ENCODE results near the gene HRH3.

Gene HRH3

GRCh38 chr20:62219992-62220665, at the start of gene HRH3:
Gene HRH3 (minus strand): TSS chr20:62220278. CDS start chr20:62219970, 308 bp downstream.
- DNase-seq, result peak; percentile 54

- no peak for DNase-seq
Measured at GRCh38 chr20:62269871-62270270, 49.8 kb upstream of the HRH3 start.

DNA sequence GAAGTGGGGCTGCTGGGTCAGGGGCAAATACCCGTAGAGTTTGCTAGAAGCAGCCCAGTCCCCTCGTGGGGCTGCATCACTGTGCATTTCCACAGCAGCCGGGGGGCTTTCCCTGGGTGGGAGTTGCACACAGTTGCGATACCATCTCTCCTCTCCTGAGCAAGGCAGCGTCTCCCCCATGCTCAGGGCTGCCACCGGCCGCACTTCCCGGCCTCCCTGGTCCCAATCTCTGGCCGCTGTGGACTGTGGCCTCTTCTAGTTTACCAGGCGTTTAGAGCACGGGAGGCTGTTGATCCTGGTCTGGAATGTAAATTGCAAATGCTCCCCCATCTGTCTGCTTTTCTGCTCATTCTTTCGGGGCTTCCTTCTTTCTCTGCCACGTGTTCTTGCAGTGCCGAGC, 49.3 kb upstream of the HRH3 start:
- no peak for DNase-seq

DNA sequence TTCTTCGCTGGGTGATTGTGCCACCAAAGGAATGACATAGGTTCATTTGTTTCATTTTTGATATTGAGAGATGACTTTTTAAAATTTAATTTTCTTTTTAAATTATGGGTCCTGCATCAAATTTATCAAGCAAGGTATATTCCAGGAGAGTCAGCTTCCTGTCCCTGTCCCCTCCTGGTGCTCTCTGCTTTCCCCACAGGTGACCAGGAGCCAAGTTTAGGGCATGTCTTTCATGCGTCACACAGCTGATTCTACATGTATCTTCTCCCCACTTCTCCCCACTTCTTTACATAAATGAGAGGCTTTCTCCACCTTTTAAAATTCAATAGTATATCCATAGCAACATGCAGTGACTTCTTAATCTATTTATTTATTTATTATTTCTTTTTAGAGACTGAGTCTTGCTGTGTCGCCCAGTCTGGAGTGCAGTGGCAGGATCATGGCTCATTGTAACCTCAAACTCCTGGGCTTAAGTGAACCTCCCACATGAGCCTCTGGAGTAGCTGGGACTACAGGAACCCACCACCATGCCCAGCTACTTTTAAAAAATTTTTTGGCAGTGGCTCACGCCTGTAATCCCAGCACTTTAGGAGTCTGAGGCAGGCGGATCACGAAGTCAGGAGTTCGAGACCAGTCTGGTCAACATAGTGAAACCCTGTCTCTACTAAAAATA, 48.3 kb upstream of the HRH3 start:
- no peak for DNase-seq

GRCh38 chr20:62267543-62267942, 47.5 kb upstream of the HRH3 start:
- DNase-seq, result no peak

DNA sequence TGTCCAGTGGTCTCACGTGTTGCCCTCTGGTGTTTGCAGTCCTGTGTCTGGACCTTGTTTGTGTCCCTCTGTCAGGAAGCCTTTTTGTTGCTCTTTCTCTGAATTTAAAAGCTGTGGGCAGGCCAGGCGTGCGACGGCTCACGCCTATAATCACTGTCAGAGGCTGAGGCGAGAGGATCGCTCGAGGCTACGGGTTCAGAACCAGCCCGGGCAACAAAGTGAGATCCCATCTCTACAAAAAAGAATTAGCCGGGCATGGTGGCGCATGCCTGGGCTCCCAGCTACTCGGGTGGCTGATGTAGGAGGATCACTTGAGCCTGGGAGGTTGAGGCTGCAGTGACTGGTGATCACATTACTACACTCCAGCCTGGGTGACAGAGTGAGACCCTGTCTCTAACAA, 46.8 kb upstream of the HRH3 start:
- no peak for DNase-seq

GRCh38 chr20:62266340-62266739, 46.3 kb upstream of the HRH3 start:
- DNase-seq, result no peak

- no peak for DNase-seq
Measured at GRCh38 chr20:62265365-62265764, 45.3 kb upstream of the HRH3 start.

DNA sequence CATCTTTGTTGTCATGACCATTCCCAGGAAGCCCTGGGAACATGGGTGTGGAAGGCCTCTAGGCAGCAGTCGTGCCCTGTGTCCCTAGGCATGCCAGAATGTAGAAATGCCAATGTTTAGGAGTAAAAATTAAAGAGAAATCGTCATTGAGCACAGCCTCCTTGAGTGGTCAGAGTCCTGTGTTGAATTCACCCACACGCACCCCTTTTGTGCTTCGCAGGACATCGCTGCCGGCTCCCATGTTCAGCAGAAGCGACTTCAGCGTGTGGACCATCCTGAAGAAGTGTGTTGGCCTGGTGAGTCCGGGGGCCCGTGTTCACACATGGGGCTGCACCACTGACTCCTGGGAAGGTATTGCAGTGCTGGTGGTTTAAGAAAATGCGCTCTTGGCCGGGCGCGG, 43.3 kb upstream of the HRH3 start:
- DNase-seq, result no peak

GRCh38 chr20:62262064-62262463, 42.0 kb upstream of the HRH3 start:
- no peak for DNase-seq

DNA sequence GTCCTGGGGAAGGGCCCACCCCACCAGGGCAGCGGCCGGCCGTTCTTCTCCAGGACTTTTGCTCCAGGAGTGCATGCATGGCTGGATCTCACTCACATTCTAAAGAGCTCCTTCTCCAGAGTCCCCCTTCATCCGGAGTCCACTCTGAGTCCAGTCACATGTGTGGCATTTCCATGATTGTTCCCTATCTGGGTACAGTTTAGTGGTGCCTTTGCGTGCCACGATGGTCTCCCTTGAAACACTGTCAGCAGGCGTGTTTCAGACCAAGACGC, 39.2 kb upstream of the HRH3 start:
- DNase-seq, result no peak

DNA sequence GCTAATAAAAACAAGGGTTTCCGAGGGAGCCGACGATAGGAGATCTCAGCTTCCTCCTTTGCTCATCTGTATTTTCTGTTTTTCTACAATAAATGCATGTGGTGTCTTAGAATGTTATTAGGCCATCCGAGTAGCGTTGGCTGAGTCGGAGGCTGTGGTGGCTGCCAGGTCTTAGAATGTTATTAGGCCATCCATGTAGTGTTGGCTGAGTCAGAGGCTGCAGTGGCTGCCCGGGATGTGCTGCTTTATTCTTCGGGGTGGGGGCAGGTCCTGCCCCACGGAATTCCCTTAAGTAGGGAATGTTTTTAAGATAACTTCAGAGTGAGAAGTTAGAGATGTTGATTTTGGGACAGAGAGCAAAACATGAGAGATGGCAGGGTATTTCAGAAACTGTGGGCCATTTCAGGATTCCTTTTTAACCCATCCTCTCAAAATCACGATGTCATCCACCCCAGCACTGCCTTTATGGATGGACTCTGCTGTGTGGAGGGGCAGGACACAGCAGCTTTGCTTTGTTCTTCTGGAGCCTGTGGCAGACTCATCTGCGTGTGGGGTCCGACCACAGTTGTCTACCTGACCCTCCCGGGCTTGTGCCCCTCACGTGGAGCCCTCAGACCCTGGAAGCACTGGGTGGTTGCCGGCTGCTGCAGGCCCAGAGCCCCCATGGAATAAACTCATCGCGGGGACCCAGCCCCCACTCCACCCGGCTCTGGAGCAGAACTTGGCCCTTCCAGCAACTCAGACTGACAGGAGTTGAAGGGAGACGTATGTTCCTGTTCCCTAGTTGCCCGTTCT, 38.6 kb upstream of the HRH3 start:
- no peak for DNase-seq

- DNase-seq, result no peak
Measured at GRCh38 chr20:62255976-62256375, 35.9 kb upstream of the HRH3 start.

GRCh38 chr20:62254021-62254724, 34.1 kb upstream of the HRH3 start:
- no peak for DNase-seq

GRCh38 chr20:62253398-62253797, 33.3 kb upstream of the HRH3 start:
- DNase-seq, result no peak

DNA sequence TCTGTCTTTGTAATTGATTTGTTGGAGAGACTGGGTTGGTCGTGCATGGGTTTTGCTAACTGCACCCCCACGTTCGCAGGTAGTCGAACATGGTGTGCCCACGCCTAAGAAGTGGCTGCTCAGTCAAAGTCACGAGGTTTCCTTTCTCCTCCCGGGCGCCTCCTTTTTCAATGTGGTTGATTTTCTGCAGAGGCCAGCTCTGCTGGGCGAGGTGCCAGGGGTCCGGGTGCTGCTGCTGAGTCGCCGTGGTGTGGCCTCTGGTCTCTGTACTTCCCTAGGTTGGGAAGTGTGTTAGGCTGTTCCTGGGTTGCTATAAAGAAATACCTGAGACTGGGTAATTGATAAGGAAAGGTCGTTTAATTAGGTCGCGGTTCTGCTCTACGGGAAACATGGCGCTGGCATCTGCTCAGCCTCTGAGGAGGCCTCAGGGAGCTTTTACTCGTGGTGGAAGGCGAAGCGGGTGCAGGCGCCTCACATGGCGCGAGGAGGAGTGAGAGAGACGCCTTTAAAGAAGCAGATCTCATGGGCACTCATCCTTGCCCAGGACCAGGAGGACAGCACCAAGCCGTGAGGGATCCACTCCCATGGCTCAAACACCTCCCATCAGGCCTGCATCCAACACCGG, 32.4 kb upstream of the HRH3 start:
- DNase-seq, result peak; percentile 82

- DNase-seq, result no peak
Measured at GRCh38 chr20:62248890-62249560, 28.9 kb upstream of the HRH3 start.

- DNase-seq, result no peak
Measured at GRCh38 chr20:62246872-62247652, 27.0 kb upstream of the HRH3 start.

- no peak for DNase-seq
Measured at GRCh38 chr20:62246431-62246830, 26.4 kb upstream of the HRH3 start.

- no peak for DNase-seq
Measured at GRCh38 chr20:62245911-62246280, 25.8 kb upstream of the HRH3 start.

DNA sequence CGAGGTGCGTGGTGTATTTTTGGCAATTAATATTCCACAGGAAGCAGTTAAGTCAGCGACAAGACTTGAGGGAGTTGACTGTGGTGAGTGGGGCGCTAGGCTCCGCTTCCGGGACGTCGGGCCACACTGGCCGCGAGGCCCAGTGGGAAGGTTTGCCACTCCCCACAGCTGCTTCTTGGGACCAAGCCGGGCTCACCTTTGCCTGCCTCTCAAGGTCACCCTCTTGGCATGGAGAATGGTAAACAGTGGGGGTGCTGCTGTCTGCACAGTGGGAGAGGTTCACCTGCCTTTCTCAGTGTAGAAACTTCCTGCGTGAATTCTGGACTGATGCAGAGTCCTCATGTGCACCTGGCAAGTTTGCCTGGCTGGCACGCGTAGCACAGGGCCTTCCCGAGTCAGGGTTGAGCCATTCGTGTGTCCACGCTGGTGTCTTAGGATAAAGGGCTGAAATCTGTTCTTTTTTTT, 24.6 kb upstream of the HRH3 start:
- no peak for DNase-seq
